Measurements from ENCODE around the gene PIAS4.

DNA sequence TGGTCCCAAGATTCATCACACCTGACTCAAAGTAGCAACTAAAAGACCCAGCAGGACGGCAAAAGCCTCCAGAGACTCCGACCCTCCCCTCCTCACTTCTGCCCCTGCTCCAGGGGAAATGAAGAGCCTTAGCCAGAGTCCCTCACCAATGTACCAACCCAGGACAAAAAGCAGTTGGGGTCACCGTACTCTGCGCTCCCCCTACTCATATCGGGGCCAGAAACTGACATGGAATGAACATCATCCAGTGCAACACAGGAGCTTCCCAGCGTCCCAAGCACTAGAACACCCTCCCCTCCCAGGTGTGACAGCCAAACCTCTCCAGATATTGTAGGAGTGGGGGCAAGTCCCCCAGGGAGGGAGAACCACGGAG, 24.0 kb upstream of the PIAS4 start:
- TF ChIP-seq NR3C1 (CRISPR knock-in tag; conservative IDR thresholded peaks at IDR 0.05; ENCODE audit: low read depth) (no peak), ZNF121 (CRISPR knock-in tag; IDR thresholded peaks at IDR 0.05) (no peak), CREB1 (CRISPR knock-in tag; IDR thresholded peaks at IDR 0.05) (no peak), ESRRA (CRISPR knock-in tag; IDR thresholded peaks at IDR 0.05; ENCODE audit: borderline replicate concordance) (no peak), CBFB (CRISPR knock-in tag; IDR thresholded peaks at IDR 0.05; ENCODE audit: low read depth) (no peak), FOXJ3 (CRISPR knock-in tag; IDR thresholded peaks at IDR 0.05; ENCODE audit: borderline replicate concordance) (no peak), SMAD3 (CRISPR knock-in tag; IDR thresholded peaks at IDR 0.05; ENCODE audit: borderline replicate concordance) (no peak), SMAD4 (CRISPR knock-in tag; IDR thresholded peaks at IDR 0.05) (no peak)
- TF ChIP-seq, protein P1, sequence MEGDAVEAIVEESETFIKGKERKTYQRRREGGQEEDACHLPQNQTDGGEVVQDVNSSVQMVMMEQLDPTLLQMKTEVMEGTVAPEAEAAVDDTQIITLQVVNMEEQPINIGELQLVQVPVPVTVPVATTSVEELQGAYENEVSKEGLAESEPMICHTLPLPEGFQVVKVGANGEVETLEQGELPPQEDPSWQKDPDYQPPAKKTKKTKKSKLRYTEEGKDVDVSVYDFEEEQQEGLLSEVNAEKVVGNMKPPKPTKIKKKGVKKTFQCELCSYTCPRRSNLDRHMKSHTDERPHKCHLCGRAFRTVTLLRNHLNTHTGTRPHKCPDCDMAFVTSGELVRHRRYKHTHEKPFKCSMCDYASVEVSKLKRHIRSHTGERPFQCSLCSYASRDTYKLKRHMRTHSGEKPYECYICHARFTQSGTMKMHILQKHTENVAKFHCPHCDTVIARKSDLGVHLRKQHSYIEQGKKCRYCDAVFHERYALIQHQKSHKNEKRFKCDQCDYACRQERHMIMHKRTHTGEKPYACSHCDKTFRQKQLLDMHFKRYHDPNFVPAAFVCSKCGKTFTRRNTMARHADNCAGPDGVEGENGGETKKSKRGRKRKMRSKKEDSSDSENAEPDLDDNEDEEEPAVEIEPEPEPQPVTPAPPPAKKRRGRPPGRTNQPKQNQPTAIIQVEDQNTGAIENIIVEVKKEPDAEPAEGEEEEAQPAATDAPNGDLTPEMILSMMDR (IDR thresholded peaks at IDR 0.05) = no peak

Data from WTC11 (cell line).